Suprapubic skin (tissue), 4 donors: Measurements from ENCODE around the gene INCENP. TPM values are rescaled to one million over a fixed set of nuclear protein-coding genes. Genes with fewer than 3 reads are reported as not detected.

Source experiments
- DNase-seq, 2 donors: peaks; one replicate each; pipeline ENCODE4 v3.0.0-alpha.2; 2019; ENCODE audit warnings: low spot score in 2 of 2
- H3K27ac ChIP-seq: fragments of 200-600 bp; sonication (generic); one replicate; pipeline ENCODE4 v1.5.1; 2019
- H3K27me3 ChIP-seq: fragments of 200-600 bp; sonication (generic); one replicate; pipeline ENCODE4 v1.5.1; 2019
- H3K36me3 ChIP-seq: fragments of 200-600 bp; sonication (generic); one replicate; pipeline ENCODE4 v1.5.1; 2019
- H3K4me1 ChIP-seq: fragments of 200-600 bp; sonication (generic); one replicate; pipeline ENCODE4 v1.5.1; 2019
- H3K4me3 ChIP-seq: fragments of 200-600 bp; sonication (generic); one replicate; pipeline ENCODE4 v1.5.1; 2019; ENCODE audit warnings: mild to moderate bottlenecking
- H3K9me3 ChIP-seq: fragments of 200-600 bp; sonication (generic); one replicate; pipeline ENCODE4 v1.5.1; 2019
- EP300 ChIP-seq: sonication (generic); formaldehyde crosslinking; IDR thresholded peaks from one replicate; pipeline ENCODE4 v1.6.1; 2017; ENCODE audit warnings: antibody characterized with exemption
- POLR2A ChIP-seq, 2 donors: fragments of 450-650 bp; IDR thresholded peaks; one replicate each; pipeline ENCODE4 v1.6.1; 2017; ENCODE audit warnings: antibody characterized with exemption in 2 of 2, mild to moderate bottlenecking in 2 of 2, moderate library complexity in 2 of 2
- POLR2AphosphoS5 ChIP-seq, 3 donors: sonication (generic); formaldehyde crosslinking; IDR thresholded peaks; one replicate each; pipeline ENCODE4 v1.6.1; 2017; ENCODE audit warnings: antibody characterized with exemption in 3 of 3
- WGBS: methylation state at CpG from one replicate; pipeline ENCODE4 v1.1.5; 2018; 5-methylcytosine and 5-hydroxymethylcytosine counted together
- total RNA-seq, 4 donors: library from RNA; depleted of rRNA; stranded (reverse); fragments of >200 nt; gene quantifications; one replicate each; pipeline ENCODE4 v1.1.0, GENCODE V29; 2016
- TF ChIP-seq, protein P1 (sequence below), 2 donors: fragments of 200-600 bp in 1 of 2; fragments of 450-650 bp in 1 of 2; sonication (generic) in 1 of 2; IDR thresholded peaks; one replicate each; pipeline ENCODE4 v1.5.1; 2016 to 2019; ENCODE audit warnings: antibody characterized with exemption in 2 of 2, mild to moderate bottlenecking in 1 of 2, moderate library complexity in 1 of 2

Gene INCENP
- total RNA-seq, 4 donors from 2014 or later: 31.6 to 52.4 (median 33.9) TPM

DNA sequence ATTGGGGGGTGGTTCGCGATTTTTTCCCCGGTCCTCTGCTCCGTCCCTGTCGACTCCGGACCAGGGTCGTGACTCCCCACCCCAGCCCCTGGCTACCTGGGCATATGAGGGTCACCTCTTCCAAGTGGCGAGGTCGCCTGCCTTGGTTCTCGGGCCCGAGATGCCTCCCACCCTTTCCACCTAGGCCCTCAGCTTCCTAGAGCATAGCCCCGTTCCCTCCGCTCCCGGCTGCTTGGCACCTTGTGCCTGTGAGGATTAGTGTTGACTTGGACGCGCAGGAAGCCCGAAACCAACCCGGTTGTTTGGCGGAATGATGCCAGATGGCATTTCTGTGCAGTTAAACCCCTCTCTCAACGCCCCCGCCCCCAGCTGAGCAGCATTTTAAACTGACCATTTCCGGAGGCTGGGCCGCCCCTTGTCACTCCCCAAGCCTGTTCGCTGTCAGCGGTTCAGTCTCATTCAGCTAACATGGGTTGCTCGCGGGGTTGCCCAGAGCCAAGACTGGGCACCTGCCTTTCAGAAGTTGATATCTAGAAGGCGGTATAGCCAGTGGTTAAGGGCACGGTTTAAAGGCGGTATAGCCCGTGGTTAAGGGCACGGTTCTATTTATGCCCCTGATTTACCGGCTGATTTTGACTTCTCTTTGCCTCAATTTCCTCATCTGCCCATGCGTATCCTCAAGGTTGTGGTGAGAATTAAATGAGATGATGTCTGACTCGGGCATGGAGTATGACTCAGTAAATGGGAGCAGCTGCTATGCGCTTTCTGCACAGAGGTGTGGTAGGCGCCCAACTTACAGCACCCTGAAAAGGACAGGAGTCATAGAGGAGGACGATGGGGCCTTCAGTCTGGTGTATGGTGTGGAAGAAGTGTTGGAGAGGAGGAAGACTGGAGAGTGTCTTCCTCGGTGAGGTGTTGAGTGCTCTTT, 639 bp downstream of the INCENP start:
- peaks cover 10% of the 10 kb centered on the region for H3K36me3 ChIP-seq
- H3K4me1 ChIP-seq: peaks cover 22% of the 10 kb centered on the region
- no peak for TF ChIP-seq EP300
- TF ChIP-seq, protein P1, sequence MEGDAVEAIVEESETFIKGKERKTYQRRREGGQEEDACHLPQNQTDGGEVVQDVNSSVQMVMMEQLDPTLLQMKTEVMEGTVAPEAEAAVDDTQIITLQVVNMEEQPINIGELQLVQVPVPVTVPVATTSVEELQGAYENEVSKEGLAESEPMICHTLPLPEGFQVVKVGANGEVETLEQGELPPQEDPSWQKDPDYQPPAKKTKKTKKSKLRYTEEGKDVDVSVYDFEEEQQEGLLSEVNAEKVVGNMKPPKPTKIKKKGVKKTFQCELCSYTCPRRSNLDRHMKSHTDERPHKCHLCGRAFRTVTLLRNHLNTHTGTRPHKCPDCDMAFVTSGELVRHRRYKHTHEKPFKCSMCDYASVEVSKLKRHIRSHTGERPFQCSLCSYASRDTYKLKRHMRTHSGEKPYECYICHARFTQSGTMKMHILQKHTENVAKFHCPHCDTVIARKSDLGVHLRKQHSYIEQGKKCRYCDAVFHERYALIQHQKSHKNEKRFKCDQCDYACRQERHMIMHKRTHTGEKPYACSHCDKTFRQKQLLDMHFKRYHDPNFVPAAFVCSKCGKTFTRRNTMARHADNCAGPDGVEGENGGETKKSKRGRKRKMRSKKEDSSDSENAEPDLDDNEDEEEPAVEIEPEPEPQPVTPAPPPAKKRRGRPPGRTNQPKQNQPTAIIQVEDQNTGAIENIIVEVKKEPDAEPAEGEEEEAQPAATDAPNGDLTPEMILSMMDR (IDR thresholded peaks at IDR 0.05): no peak
- TF ChIP-seq POLR2AphosphoS5 (IDR thresholded peaks at IDR 0.05): no peak
- no peak for TF ChIP-seq POLR2A (IDR thresholded peaks at IDR 0.05)
- 2% methylated on average over 28 of the region's 39 CpGs for WGBS
- no peaks in the 10 kb centered on the region for H3K9me3 ChIP-seq
- H3K4me3 ChIP-seq: peak overlapping the region; percentile 68
- DNase-seq: no peak
- no peak overlapping the region for H3K27ac ChIP-seq
- H3K27me3 ChIP-seq: no peaks in the 10 kb centered on the region

- no peak overlapping the region for H3K27ac ChIP-seq
- no peaks in the 10 kb centered on the region for H3K9me3 ChIP-seq
- peaks cover 18% of the 10 kb centered on the region for H3K36me3 ChIP-seq
- no peak for DNase-seq
- peak overlapping the region; percentile 68 for H3K4me3 ChIP-seq
- no peak for TF ChIP-seq EP300
- no peak for TF ChIP-seq POLR2A (IDR thresholded peaks at IDR 0.05)
- TF ChIP-seq POLR2AphosphoS5 (IDR thresholded peaks at IDR 0.05): no peak
- TF ChIP-seq, protein P1 (IDR thresholded peaks at IDR 0.05): no peak
- 37% methylated on average over 4 of the region's 4 CpGs for WGBS
- peaks cover 22% of the 10 kb centered on the region for H3K4me1 ChIP-seq
- H3K27me3 ChIP-seq: no peaks in the 10 kb centered on the region
These were observed 1.5 kb downstream of the INCENP start for GRCh38 chr11:62125316-62125715.

- DNase-seq: peak in 1 of 2 donors; percentile 10
- Histone ChIP-seq H3K4me1 (peaks cover 22% of the 10 kb centered on the region), H3K27ac (no peak overlapping the region), H3K9me3 (no peaks in the 10 kb centered on the region), H3K4me3 (no peak overlapping the region), H3K36me3 (peaks cover 23% of the 10 kb centered on the region), H3K27me3 (no peaks in the 10 kb centered on the region)
- WGBS: 75% methylated on average over 3 of the region's 3 CpGs
- no peak for TF ChIP-seq POLR2AphosphoS5 (IDR thresholded peaks at IDR 0.05)
- no peak for TF ChIP-seq POLR2A (IDR thresholded peaks at IDR 0.05)
- TF ChIP-seq, protein P1 (IDR thresholded peaks at IDR 0.05): no peak
- no peak for TF ChIP-seq EP300
These were observed 2.1 kb downstream of the INCENP start for GRCh38 chr11:62125881-62126280.

DNA sequence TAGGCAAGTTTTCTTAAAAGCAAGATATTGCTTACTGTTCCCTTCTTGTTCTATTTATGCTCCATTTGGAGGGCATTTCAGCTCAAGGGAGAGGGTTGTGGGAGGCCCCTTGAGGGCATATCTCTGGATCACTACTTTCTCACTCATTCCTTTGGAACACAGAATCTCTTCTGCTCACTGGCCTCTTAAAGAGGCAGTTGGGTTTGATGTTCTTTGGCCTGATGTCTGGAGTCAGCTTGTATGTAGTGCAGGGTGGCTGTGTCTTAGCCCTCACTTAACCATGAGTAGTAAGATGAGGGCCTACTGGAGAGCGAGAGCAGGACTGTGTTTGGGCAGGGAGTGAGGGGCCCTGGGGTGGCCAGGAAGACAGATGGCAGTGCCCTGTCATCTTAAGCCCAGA, 3.6 kb downstream of the INCENP start:
- no peak for DNase-seq
- Histone ChIP-seq H3K4me1 (peaks cover 23% of the 10 kb centered on the region), H3K9me3 (no peaks in the 10 kb centered on the region), H3K27ac (no peak overlapping the region), H3K27me3 (no peaks in the 10 kb centered on the region), H3K36me3 (peaks cover 27% of the 10 kb centered on the region), H3K4me3 (no peak overlapping the region)
- 100% methylated on average over 1 of the region's 1 CpG for WGBS
- no peak for TF ChIP-seq POLR2AphosphoS5 (IDR thresholded peaks at IDR 0.05)

DNA sequence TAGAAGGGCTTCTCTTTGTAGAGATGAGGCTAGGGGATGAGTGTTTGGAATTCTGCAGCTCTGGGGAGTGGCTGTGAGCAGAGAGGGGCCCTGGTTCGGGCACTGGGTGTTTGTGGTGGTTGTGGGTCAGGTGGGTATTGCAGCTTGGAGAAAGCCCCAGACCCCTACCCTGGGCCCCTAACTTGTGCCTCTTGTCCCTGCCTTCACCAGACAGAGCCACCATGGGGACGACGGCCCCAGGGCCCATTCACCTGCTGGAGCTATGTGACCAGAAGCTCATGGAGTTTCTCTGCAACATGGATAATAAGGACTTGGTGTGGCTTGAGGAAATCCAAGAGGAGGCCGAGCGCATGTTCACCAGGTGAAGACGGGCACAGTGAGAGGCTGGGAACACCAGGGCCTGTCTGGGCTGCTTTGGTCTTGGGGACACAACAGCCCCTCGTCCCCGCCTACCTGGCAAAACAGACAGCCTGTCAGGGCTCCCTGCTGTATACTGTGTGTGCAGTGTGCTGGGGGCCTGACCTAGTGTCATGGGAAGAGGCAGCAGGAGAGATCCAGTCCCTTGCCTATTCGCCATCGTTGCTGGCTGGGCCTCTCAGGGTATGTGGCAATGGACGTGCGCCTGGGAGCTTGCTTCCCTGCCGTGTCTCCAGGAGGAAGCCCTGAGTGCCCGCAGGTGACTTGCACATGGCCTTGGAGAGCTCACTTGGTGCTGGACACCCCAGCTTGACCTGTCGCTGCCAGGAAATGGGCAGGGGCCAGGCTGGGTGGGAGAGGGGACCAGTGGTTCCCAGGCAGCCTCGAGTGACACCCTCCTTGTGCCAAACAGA, 4.3 kb downstream of the INCENP start:
- H3K27ac ChIP-seq: no peak overlapping the region
- peaks cover 27% of the 10 kb centered on the region for H3K36me3 ChIP-seq
- no peaks in the 10 kb centered on the region for H3K9me3 ChIP-seq
- no peak overlapping the region for H3K4me3 ChIP-seq
- peak in 1 of 2 donors; percentile 60 for DNase-seq
- 94% methylated on average over 16 of the region's 16 CpGs for WGBS
- H3K27me3 ChIP-seq: no peaks in the 10 kb centered on the region
- TF ChIP-seq POLR2AphosphoS5 (IDR thresholded peaks at IDR 0.05) (no peak), EP300 (no peak), POLR2A (IDR thresholded peaks at IDR 0.05) (no peak)
- TF ChIP-seq, protein P1 (IDR thresholded peaks at IDR 0.05): no peak
- peaks cover 26% of the 10 kb centered on the region for H3K4me1 ChIP-seq
